Ishikawa (cell line): ENCODE data around the gene CLIP4.

Experiments
- CEBPB ChIP-seq: IDR thresholded peaks from 2 replicates; pipeline ENCODE4 v1.6.1; 2012
- CREB1 ChIP-seq: IDR thresholded peaks from 2 replicates; pipeline ENCODE4 v1.6.1; 2012; ENCODE audit warnings: low read depth
- EGR1 ChIP-seq: IDR thresholded peaks from 2 replicates; pipeline ENCODE4 v1.6.1; 2012
- EP300 ChIP-seq: IDR thresholded peaks from 2 replicates; pipeline ENCODE4 v1.6.1; 2012; ENCODE audit warnings: borderline replicate concordance
- FOXM1 ChIP-seq: IDR thresholded peaks from 2 replicates; pipeline ENCODE4 v1.6.1; 2012; ENCODE audit warnings: low read depth, borderline replicate concordance
- MAX ChIP-seq: IDR thresholded peaks from 2 replicates; pipeline ENCODE4 v1.6.1; 2012
- NFIC ChIP-seq: IDR thresholded peaks from 2 replicates; pipeline ENCODE4 v1.6.1; 2012
- RAD21 ChIP-seq: IDR thresholded peaks from 2 replicates; pipeline ENCODE4 v1.6.1; 2012; ENCODE audit warnings: low read depth
- REST ChIP-seq: IDR thresholded peaks from 2 replicates; pipeline ENCODE4 v1.6.1; 2012; ENCODE audit warnings: low read depth, mild to moderate bottlenecking
- TAF1 ChIP-seq: IDR thresholded peaks from 2 replicates; pipeline ENCODE4 v1.6.1; 2012; ENCODE audit warnings: low read depth, mild to moderate bottlenecking
- TCF12 ChIP-seq: IDR thresholded peaks from 2 replicates; pipeline ENCODE4 v1.6.1; 2012; ENCODE audit warnings: low read depth
- TEAD4 ChIP-seq: IDR thresholded peaks from 2 replicates; pipeline ENCODE4 v1.6.1; 2012
- USF1 ChIP-seq: IDR thresholded peaks from 2 replicates; pipeline ENCODE4 v1.6.1; 2012
- YY1 ChIP-seq: IDR thresholded peaks from 2 replicates; pipeline ENCODE4 v1.6.1; 2012; ENCODE audit warnings: low read depth
- ZBTB7A ChIP-seq: IDR thresholded peaks from 2 replicates; pipeline ENCODE4 v1.6.1; 2012; ENCODE audit warnings: low read depth

The CLIP4 gene

GRCh38 chr2:29108225-29108624, 7.0 kb upstream of the CLIP4 start:
- no peak for TF ChIP-seq TCF12
- no peak for TF ChIP-seq CREB1
- no peak for TF ChIP-seq NFIC

- TF ChIP-seq USF1 = no peak
Observed at GRCh38 chr2:29109246-29109645, 6.0 kb upstream of the CLIP4 start.

- no peak for TF ChIP-seq EGR1
- no peak for TF ChIP-seq RAD21
- no peak for TF ChIP-seq TEAD4
- TF ChIP-seq FOXM1 = no peak
- no peak for TF ChIP-seq CREB1
Observed at GRCh38 chr2:29110916-29111535, 4.2 kb upstream of the CLIP4 start.

- TF ChIP-seq NFIC = no peak
- TF ChIP-seq YY1 = no peak
- no peak for TF ChIP-seq EP300
- no peak for TF ChIP-seq USF1
- no peak for TF ChIP-seq CEBPB
- no peak for TF ChIP-seq RAD21
- no peak for TF ChIP-seq EGR1
- TF ChIP-seq TCF12 = no peak
- no peak for TF ChIP-seq REST
Observed at GRCh38 chr2:29112379-29112778, 2.8 kb upstream of the CLIP4 start.

GRCh38 chr2:29113027-29113686, 2.1 kb upstream of the CLIP4 start:
- no peak for TF ChIP-seq YY1
- no peak for TF ChIP-seq TEAD4
- TF ChIP-seq FOXM1 = no peak
- no peak for TF ChIP-seq RAD21
- TF ChIP-seq USF1 = no peak
- TF ChIP-seq NFIC = no peak
- TF ChIP-seq CEBPB = no peak
- no peak for TF ChIP-seq TAF1
- TF ChIP-seq EP300 = no peak
- no peak for TF ChIP-seq ZBTB7A
- no peak for TF ChIP-seq REST
- no peak for TF ChIP-seq MAX
- TF ChIP-seq CREB1 = no peak
- TF ChIP-seq EGR1 = no peak
- TF ChIP-seq TCF12 = no peak

GRCh38 chr2:29113891-29114321, 1.3 kb upstream of the CLIP4 start:
- TF ChIP-seq EP300 (no peak), RAD21 (no peak), FOXM1 (no peak), CREB1 (no peak), TEAD4 (no peak), NFIC (no peak), TCF12 (no peak), MAX (no peak), REST (no peak)
